ENCODE measurements around the gene ITIH5.
A peak's percentile ranks its signal among the peaks of the same experiment; 100 is the strongest.

ITIH5 gene

DNA sequence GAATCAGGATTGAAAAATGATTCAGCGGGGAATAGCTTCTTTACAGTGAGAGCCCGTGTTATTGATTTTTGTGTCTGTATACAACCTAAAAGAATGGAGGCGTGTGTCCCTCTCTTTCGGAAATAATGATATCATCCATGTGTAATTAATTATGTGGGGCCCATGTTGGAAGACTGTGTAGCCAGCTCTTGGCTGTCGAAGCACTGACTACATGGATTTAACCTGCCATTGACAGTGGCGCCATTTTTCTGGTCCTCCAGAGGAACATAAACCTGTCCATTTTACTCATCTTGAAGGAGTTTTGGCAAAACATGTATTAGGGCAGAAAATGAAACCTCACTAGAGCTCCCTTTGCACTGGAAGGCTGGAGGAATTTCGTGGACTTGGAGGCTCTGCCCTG, 119.6 kb downstream of the ITIH5 start:
- no peak for DNase-seq (ENCODE audit: low spot score)

DNA sequence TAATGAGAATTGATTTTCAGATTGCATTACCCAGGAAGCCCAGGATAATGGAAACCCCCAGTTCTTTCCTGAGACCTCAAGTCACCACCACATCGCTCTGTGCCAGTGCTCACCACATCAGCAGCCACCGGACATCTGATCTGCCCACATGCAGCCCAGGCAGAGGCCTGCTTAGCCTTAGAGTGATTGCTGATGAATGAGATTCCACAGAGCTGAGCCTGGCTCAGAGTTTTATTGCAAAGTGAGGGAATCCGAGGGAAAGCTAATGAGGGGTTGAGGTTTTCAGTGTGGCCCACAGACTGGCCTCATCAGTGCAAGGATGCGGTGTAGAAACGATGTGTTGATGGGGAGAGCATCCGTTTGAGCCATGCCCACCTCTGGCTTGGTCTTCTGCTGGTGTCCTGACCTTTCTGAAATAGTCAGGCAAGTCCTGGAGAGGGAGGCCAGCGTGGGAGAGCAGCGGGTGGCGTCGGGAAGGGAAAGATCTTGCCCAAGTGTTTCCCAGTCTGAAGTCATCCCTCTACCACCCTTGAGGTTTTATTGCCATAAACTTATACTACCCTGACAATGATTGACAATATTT, 120.3 kb downstream of the ITIH5 start:
- no peak for DNase-seq (ENCODE audit: low spot score)

DNA sequence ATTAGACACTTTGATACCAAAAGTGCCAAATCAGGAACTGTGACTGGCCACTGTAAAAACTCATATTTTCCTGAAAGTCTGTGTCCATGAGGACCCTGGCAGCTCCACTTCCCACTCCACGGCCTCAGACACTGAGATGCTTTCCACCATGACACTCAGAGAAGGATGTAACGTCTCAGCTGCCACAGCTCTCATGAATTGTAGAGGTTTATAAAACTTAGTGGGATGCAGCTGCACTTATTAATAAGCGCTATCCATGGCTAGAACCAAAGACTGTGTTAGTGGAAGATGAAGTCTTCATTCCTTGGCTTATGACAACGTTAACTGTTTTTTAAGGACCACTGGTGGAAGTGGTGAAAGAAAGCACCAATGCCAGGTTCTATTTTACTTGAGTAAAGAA, 121.0 kb downstream of the ITIH5 start:
- no peak for DNase-seq (ENCODE audit: low spot score)

DNA sequence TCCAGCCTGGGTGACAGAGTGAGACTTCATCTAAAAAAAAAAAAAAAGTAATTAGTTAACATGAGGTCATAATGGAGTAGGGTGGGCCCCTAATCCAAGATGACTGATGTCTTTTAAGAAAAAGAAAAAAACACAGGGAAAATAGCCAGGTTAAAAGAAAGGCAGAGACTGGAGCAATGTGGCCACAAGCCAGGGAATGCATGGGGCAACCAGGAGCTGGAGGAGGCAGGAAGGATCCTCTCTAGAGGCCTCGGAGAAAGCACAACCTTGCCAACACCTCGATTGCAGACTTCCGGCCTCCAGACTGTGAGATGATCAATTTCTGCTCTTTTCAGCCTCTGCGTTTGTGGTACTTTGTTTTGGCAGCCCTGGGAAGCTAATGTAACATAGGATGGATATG, 121.5 kb downstream of the ITIH5 start:
- no peak for DNase-seq (ENCODE audit: low spot score)

DNA sequence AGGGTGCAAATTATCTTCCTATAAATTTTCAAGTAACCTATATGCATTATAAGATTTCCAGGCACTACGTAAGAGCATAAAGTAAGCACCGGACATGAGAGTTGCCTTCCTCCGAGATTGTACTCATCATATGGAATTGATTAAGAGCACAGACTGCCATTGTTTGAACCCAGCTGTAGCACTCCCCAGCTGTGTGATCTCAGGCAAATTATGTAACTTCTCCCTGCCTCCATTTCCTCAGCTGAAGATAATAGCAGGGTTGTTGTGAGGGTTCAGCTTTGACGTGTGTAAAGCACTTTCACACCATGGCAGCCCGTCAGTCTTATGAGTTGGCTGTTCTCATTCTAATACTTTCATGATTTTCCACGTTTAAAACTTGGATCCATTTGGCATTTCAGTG, 122.6 kb downstream of the ITIH5 start:
- DNase-seq (ENCODE audit: low spot score) = peak; percentile 77

DNA sequence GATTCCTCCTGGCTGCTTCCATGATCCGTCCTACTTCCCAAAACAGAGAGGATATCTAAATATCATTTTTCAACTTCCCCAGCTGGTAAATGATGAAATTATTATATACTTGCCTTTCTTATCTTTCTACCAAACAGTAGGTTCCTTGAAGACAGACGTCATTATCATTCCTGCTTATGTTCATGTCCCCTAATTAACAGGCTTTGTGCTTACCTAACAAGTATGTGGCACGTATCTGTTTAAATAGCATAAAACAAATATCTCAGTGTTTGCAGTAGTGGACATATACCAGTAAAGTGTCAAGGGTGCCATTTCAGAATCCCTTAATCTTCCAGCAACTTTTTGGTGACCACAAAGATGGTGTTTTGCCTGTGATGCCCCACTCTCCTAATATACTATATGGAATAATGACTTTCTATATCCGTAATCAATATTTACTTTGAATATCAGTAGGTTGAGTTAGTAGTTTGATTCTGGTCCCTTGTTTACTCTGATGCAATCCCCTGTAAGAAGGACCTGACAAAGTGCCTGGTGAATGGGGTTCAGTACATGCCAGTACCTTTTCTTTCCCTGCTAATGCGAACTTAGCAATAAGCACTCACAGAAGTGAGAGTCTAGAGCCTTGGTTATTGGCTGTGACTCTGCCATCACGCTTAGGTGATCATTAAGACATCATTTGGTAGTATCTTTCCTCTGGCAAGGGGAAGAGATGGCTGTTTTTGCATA, 124.4 kb downstream of the ITIH5 start:
- no peak for DNase-seq (ENCODE audit: low spot score)

DNA sequence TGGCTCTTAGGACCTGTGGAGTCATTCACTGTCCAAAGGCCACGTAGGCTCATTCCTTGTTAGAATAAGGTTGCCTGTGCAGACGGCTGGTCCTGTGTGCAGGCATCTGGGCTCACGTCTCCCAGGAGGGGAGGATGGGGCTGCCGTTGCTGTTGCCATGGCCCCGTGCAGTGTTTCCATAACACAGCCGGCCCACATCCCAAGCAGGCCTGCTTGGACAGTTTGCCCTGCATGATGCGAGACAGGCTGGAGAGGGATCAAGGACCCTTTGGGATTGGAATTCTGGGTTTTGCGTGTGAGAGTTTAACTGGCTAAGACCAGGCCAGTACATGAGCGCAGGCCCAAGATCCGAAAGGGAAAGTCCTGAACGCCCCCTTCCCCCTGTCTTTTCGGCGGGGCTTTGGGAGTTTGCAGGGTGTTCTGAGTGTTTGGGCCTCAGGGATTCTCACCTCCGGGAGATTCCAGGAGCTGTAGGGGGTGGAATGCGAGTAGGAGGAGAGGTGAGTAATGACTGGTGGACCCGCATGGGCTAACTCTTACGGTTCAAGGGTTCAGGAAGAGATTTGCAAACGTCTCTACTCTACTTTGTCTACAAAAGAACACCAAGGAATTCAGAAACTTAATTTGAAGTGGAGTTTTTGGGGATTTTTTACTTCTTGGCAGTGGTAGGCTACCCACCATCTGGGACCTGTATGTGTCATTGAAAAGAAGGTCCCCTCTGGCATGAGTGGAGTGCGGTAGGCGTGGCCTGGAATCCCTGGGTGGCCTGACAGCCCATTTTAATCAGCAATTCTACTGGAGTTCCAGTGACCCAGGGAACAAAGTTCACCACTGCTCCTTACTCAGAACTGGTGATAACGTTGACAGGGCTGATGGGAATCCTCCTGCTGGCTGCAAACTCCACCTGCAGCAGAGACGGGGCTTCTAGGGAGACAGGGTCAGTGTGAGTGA, 125.4 kb downstream of the ITIH5 start:
- no peak for DNase-seq (ENCODE audit: low spot score)

DNA sequence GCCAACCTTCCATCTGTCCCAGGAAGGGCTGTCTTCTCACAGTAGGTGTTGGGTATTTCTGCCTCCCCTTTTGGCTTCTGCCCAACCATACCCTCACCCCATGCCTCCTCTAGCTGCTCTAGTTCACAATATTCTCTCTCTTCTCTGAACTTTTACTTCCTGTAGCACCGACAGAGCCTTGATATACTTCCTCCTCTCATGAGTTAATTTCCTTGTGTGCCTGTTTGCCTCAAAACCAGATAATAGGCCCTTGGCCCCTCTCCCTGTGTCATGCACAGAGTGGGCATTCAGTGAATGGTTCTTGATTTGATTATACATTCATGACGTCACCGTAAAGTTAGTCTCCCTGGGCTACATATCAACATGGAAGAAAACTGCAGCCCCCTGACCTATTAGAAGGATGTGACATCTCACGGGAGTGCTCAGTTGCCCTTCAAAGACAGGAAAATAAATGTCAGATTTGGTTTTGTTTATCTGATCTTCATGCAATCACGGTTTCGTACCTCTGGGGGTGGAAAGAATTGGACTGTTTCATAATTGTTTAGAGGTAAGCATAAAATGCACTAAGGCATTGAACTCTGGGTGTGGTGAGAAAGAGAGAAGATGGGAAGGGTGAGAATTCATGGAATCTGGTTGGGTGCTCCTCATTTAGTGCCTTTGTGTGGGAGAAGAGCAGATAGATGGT, 127.7 kb downstream of the ITIH5 start:
- no peak for DNase-seq (ENCODE audit: low spot score)

DNA sequence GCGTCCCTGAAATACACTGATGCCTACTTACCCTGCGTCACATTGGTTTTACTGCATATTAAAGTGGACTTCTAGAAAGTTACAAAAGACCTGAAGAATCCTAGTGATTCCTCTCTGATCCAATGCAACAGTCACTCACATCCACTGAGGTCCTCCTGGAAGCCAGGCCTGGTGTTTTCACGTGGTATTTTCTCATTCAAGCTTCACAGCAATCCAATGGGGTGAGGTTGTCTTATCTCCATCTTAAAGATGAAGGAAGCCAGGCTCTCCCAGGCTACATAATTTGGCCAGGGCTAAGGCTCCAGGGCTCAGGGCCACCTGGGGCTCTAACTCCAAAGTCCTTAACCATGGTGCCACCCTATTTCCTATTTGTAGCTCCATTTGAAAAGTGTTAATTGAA, 129.6 kb downstream of the ITIH5 start:
- DNase-seq (ENCODE audit: low spot score) = no peak

DNA sequence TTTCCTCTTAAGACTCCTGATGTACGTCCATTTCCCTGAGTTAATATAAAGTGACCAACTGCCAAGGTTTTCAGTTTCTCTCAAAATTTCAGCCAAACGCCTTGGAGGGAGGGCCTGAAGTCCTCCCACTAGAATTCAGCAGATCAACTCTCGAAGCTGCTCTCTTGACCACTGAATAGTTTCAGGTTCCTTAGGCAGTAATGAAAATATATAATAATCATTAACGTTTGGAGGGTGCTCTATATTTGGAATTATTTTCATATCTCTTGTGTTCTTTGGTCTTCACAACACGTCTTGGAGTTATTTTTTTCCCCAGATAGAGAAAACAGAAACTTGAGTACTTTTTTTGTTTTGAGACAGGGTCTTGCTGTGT, 132.3 kb downstream of the ITIH5 start:
- DNase-seq (ENCODE audit: low spot score) = no peak

DNA sequence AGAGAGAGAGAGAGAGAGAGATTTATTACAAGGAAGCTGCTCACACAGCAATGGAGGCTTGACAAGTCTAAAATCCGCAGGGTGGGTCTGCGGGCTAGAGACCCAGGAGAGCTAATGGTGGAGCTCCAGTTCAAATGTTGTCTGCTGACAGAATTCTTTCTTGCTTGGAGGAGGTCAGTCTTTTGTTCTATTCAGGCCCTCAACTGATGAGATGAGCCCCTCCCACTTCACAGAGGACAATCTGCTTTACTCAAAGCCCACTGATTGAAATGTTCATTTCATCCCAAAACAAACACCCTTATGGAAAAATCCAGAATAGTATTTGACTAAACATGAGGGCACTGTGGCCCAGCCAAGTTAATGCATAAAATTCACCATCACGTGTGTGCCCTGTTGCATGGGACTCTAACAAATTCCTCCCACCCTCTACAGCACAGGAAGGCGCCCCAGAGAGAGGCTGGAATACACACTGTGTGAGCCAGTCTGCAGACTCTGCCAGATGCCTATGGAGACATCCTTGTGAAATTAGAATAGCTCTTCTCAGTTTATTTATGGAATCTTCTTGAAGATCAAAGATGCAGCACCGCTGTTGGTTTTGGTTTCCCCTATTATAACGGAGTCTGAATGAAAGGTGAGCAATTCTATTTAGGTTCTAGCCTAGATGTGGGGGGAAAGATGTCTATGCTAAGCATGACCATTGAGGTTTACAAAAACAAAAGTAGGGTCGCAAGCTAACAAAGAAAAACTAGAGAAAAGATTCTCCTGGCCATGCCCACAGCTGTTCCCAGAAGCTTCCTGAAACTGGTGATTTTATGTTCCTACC, 132.9 kb downstream of the ITIH5 start:
- DNase-seq (ENCODE audit: low spot score) = no peak

DNA sequence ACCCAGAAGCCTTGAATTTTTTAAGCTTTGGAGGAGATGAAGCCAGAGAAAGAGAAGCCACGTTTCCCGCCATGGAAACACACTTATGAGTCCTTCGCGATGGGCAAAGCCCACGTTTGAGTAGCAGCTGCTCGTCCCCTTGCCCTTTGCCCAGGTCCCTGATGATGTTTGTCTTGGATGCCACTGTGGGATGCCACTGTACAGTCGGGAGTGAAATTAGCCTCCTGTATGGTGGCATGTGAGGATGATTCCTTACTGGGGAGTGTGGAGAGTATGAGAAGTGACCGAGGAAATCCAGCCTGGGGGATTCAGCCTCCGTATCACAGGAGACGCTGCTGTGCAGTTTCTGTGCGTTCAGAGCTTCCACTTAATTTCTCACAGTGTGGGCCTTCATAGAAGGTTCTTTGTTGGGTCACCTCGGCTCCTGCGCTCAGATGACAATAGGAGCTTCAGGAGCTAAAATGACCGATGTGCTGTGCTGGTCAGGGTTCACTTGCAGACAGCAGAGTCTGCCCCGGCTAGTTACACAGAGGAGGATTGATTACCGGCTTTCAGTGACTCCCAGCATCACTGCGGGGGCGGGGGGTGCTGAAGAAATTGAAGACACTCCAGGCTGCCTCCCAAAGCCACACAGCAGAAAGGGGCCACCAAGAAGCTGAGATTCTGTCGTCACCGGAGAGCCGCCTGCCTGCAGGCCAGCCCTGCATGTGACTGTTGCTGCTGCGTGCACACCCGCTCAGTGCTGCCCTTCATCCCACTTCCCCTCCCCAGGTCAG, 133.9 kb downstream of the ITIH5 start:
- no peak for DNase-seq (ENCODE audit: low spot score)

DNA sequence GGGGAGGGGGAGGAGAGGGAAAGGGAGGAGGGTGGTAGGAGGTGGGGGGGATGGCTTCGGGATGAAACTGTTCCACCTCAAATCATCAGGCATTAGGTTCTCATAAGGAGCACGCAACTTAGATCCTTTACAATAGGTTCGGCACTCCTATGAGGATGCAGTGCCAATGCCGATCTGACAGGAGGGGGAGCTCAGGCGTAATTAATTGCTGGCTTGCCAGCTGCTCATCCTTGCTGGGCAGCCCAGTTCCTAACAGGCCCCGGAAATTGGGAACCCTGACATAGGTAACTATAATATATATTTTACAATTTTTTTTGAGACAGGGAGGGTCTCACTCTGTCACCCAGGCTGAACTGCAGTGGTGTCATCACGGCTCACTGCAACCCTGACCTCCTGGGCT, 137.1 kb downstream of the ITIH5 start:
- no peak for DNase-seq (ENCODE audit: low spot score)

DNA sequence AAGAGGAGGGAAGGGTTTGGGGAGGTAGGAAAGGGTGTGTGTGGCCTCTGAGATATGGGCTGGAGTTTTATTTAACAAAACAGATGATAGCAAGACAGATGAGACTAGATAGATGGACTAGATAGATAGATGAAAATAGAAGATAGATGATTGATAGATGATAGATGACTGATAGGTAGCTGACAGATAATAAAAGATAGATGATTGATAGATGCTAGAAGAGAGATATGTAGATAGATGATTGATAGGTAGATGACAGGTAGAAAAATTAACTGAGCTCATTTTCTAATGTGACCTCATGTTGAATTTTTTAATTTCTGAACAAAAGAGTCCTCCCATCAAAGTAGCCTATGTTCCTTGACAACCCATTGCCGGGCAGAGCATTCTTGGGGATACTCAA, 139.3 kb downstream of the ITIH5 start:
- DNase-seq (ENCODE audit: low spot score) = no peak

DNA sequence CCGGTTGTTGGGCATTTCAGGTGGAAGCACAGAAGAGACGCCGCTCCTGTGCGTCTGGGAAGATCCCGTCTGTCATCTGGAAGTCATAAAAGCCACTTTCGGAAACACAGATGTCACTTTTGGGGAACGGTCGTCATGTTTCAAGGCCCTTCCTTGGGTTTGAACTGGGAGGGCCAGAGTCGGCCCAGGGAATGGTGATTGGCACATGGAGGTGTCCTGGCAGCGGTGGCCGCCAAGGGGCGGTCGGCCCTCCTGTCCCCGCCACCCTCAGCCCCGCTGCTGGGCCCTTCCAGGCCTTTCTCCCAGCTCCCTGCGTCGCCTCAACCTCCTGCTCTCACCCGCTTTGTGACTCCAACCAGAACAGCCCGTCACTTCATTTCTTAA, 140.8 kb downstream of the ITIH5 start:
- no peak for DNase-seq (ENCODE audit: low spot score)

DNA sequence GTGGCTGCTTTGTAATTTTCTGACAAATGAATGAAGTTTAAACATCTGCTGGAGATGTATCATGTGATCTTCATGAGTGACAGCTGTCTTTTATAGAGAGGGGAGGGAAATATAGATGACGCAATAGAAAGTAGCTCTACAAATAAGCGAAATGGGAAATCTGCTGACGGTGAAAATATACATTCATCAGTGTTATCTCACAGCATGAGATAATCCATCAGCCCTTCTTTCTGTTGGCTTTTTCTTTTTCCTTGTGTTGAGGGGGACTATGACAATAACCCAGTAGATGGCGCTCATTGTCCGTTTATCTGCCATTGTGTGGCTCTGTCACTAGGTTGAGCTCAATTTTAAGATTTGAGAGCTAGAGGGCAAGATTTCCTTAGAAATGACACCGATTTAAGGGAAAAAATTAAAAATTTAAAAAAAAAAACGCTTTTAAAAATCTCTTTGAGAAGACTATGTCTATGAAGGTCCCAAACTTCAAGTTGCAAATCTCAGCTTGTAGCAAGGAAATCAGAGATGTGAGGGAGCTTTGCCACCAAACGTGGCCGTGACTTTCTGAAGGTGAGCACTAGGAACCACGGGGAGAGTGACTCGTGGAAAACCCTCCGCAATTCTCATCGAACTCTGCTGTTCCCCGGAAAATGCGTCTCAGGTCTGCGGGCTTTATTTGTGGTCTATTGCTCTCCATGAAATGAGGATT, 141.3 kb downstream of the ITIH5 start:
- peak; percentile 80 for DNase-seq (ENCODE audit: low spot score)

DNA sequence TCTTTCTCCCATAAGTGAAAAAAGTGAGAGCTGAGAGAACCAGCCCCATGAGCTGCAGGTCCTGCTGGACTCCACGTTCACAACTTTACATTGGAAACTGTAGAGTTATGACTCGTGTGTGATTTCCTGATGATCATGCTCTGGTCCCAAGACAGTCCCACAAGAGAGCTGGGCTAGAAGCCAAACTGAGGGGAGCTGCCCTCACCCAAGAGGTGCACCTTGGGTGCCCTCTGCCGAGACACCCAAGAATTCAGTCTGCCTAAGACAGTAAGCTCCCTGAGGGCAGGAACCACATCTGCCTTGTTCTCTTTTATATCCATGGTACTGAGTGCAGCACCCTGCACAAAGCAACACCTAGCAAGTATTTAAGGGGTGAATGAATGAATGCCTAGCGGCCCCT, 143.1 kb downstream of the ITIH5 start:
- no peak for DNase-seq (ENCODE audit: low spot score)

DNA sequence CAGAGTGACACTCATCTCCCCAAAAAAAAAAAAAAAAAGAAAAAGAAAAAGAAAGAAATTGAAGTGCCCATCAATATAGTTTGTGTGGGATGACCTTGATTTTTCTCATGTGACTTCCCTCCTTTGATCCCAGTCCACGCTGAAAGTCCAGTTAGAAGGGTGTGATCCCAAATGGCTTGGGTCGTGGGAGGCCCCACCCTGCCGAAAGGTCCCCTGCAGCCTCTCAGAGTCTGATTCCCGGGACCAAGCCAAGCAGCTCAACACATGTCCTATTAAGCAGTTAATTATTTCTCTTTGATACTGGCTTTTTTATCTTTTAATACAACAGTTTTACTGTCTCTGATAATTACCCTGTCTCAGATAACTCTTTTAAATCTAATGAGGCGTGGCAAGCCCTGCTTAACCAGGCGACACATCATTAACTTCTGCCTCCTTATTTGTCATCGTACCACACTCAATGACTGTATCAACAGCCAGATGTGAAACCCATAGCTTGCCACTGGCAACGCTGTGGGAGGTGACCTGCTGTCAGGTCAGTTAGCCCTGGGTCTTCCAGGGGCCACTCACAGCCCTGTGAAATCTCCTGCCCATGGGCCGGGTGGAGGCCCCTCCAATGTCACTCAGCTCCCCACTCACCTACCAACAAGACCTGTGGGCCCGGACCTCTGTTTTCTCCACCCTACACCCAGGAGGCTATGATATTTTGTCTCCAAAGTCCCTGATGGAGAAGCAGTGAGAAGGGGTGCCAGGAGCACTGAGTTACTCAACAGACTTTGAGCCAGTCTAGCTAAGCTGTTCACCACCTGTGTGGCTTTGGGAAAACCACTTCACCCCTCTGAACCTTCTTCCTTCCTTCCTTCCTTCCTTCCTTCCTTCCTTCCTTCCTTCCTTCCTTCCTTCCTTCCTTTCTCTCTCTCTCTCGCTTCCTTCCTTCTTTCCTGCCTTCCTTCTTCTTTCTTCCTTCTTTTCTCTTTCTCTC, 146.0 kb downstream of the ITIH5 start:
- DNase-seq (ENCODE audit: low spot score) = no peak

DNA sequence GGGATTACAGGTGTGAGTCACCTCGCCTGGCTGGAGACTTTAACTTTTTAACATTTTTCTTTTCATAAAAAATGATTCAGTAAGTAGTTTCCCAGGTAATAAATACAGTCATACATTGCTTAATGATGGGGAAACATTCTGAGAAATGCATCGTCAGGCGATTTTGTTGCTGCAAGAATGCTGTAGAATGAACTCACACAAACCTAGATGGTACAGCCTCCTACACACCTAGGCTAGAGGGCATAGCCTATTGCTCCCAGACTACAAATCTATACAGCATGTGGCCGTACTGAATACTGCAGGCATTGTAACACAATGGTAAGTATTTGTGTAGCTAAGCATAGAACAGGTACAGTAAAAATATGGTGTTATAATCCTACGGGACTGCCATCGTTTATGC, 147.4 kb downstream of the ITIH5 start:
- no peak for DNase-seq (ENCODE audit: low spot score)
